AML-193 (cell line): ENCODE measurements around the gene ADAM33.

ENCODE experiments used
- DNase-seq, 2 experiments: peaks; one replicate each; lab custom pipeline; 2025; lab: John Stamatoyannopoulos, UW

Gene ADAM33

GRCh38 chr20:3646651-3647050 lies 35.2 kb downstream of the ADAM33 start:
- no peak for DNase-seq

GRCh38 chr20:3646067-3646440 lies 35.8 kb downstream of the ADAM33 start:
- DNase-seq = no peak

- DNase-seq = no peak
Measured at GRCh38 chr20:3645309-3646066, 36.3 kb downstream of the ADAM33 start.

- DNase-seq = no peak
Measured at GRCh38 chr20:3640259-3640658, 41.6 kb downstream of the ADAM33 start.

- DNase-seq = no peak
Measured at GRCh38 chr20:3635346-3635745, 46.5 kb downstream of the ADAM33 start.

- no peak for DNase-seq
Measured at GRCh38 chr20:3633913-3634478, 47.8 kb downstream of the ADAM33 start.

GRCh38 chr20:3632311-3633004 lies 49.4 kb downstream of the ADAM33 start:
- DNase-seq = no peak

GRCh38 chr20:3631534-3631933 lies 50.3 kb downstream of the ADAM33 start:
- no peak for DNase-seq

- no peak for DNase-seq
Measured at GRCh38 chr20:3630429-3630828, 51.4 kb downstream of the ADAM33 start.

- DNase-seq = no peak
Measured at GRCh38 chr20:3629893-3630292, 51.9 kb downstream of the ADAM33 start.

GRCh38 chr20:3628502-3629314 lies 53.1 kb downstream of the ADAM33 start:
- DNase-seq = no peak

- no peak for DNase-seq
Measured at GRCh38 chr20:3627476-3627875, 54.3 kb downstream of the ADAM33 start.

GRCh38 chr20:3622406-3622805 lies 59.4 kb downstream of the ADAM33 start:
- no peak for DNase-seq

- DNase-seq = no peak
Measured at GRCh38 chr20:3621111-3621510, 60.7 kb downstream of the ADAM33 start.
